SK-N-SH (cell line): Measurements from ENCODE around the gene LLGL2.

ENCODE experiments used
- CHD2 ChIP-seq: fragments of 150-350 bp; IDR thresholded peaks from 2 replicates; pipeline ENCODE4 v1.6.1; 2018; ENCODE audit warnings: low read length; ENCODE audit not compliant: partially characterized antibody
- ELF1 ChIP-seq: IDR thresholded peaks from 2 replicates; pipeline ENCODE4 v1.4.0; 2012
- EP300 ChIP-seq, 2 experiments: IDR thresholded peaks; 2 replicates each; pipeline versions ENCODE4 v1.4.0 to v1.6.1; 2012; ENCODE audit warnings: borderline replicate concordance in 1 of 2, low read depth in 1 of 2, low read length in 1 of 2
- FOSL2 ChIP-seq: IDR thresholded peaks from 2 replicates; pipeline ENCODE4 v1.4.0; 2012; ENCODE audit warnings: low read depth, mild to moderate bottlenecking, moderate library complexity, borderline replicate concordance
- JUND ChIP-seq: IDR thresholded peaks from 2 replicates; pipeline ENCODE4 v1.4.0; 2012
- RXRA ChIP-seq: IDR thresholded peaks from 2 replicates; pipeline ENCODE4 v1.4.0; 2012; ENCODE audit warnings: low read depth, mild to moderate bottlenecking, borderline replicate concordance
- SIN3A ChIP-seq: IDR thresholded peaks from 2 replicates; pipeline ENCODE4 v1.6.1; 2012; ENCODE audit warnings: low read depth, mild to moderate bottlenecking, low read length, moderate library complexity, borderline replicate concordance
- TEAD4 ChIP-seq: IDR thresholded peaks from 2 replicates; pipeline ENCODE4 v1.4.0; 2012; ENCODE audit warnings: mild to moderate bottlenecking, borderline replicate concordance; ENCODE audit not compliant: insufficient read depth
- TF ChIP-seq, protein P1 (sequence below): IDR thresholded peaks from 2 replicates; pipeline ENCODE4 v1.4.0; 2012; ENCODE audit warnings: low read depth
- TF ChIP-seq, protein P2 (sequence below): IDR thresholded peaks from 2 replicates; pipeline ENCODE4 v1.4.0; 2012; ENCODE audit warnings: low read depth, borderline replicate concordance
- TF ChIP-seq, protein P3 (sequence below): fragments of 150-350 bp; IDR thresholded peaks from 2 replicates; pipeline ENCODE4 v1.6.1; 2017; ENCODE audit warnings: antibody characterized with exemption, low read length, low read depth, borderline replicate concordance
- TF ChIP-seq, protein P4 (sequence below): fragments of 200-600 bp; sonication (generic); IDR thresholded peaks from 2 replicates; pipeline ENCODE4 v1.6.1; 2017; ENCODE audit warnings: antibody characterized with exemption, mild to moderate bottlenecking, moderate library complexity
- TF ChIP-seq, protein P5 (sequence below): IDR thresholded peaks from 2 replicates; pipeline ENCODE4 v1.4.0; 2012; ENCODE audit warnings: low read depth, borderline replicate concordance

DNA sequence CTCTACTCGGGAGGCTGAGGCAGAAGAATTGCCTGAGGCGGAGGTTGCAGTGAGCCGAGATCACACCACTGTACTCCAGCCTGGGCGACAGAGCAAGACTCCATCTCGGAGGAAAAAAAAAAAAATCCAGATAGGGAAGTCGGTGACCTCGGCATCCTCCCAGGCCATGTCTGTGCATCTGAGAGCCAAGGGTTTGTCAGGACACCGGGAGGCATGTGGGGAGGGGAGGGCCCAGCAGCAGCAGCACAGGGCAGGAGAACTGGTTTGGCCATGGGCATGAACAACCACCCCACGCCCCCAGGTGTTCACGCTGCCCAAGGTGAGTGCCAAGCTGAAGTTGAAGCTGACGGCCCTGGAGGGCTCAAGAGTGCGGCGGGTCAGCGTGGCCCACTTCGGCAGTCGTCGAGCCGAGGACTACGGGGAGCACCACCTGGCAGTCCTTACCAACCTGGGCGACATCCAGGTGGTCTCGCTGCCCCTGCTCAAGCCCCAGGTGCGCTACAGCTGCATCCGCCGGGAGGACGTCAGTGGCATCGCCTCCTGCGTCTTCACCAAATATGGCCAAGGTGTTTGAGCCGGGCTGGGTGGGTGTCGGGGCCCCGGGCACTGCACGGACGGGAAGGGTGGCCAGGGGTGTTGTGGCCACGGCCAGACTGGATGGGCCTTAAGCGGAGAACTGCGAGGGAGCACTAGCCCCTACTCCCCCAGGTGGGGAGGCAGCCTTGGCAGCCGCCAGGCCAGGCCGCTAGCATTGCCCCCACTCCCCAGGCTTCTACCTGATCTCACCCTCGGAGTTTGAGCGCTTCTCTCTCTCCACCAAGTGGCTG is 47.4 kb downstream of the LLGL2 start:
- TF ChIP-seq JUND (no peak), FOSL2 (no peak), SIN3A (no peak), RXRA (no peak), TEAD4 (no peak), ELF1 (no peak), CHD2 (no peak), EP300 (IDR thresholded peaks at IDR 0.05; ENCODE audit: borderline replicate concordance in 1 of 2, low read depth in 1 of 2, low read length in 1 of 2) (no peak)
- TF ChIP-seq, protein P1, sequence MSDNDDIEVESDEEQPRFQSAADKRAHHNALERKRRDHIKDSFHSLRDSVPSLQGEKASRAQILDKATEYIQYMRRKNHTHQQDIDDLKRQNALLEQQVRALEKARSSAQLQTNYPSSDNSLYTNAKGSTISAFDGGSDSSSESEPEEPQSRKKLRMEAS: no peak
- TF ChIP-seq, protein P2, sequence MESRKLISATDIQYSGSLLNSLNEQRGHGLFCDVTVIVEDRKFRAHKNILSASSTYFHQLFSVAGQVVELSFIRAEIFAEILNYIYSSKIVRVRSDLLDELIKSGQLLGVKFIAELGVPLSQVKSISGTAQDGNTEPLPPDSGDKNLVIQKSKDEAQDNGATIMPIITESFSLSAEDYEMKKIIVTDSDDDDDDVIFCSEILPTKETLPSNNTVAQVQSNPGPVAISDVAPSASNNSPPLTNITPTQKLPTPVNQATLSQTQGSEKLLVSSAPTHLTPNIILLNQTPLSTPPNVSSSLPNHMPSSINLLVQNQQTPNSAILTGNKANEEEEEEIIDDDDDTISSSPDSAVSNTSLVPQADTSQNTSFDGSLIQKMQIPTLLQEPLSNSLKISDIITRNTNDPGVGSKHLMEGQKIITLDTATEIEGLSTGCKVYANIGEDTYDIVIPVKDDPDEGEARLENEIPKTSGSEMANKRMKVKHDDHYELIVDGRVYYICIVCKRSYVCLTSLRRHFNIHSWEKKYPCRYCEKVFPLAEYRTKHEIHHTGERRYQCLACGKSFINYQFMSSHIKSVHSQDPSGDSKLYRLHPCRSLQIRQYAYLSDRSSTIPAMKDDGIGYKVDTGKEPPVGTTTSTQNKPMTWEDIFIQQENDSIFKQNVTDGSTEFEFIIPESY: no peak
- TF ChIP-seq, protein P3, sequence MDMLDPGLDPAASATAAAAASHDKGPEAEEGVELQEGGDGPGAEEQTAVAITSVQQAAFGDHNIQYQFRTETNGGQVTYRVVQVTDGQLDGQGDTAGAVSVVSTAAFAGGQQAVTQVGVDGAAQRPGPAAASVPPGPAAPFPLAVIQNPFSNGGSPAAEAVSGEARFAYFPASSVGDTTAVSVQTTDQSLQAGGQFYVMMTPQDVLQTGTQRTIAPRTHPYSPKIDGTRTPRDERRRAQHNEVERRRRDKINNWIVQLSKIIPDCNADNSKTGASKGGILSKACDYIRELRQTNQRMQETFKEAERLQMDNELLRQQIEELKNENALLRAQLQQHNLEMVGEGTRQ: no peak
- TF ChIP-seq, protein P4, sequence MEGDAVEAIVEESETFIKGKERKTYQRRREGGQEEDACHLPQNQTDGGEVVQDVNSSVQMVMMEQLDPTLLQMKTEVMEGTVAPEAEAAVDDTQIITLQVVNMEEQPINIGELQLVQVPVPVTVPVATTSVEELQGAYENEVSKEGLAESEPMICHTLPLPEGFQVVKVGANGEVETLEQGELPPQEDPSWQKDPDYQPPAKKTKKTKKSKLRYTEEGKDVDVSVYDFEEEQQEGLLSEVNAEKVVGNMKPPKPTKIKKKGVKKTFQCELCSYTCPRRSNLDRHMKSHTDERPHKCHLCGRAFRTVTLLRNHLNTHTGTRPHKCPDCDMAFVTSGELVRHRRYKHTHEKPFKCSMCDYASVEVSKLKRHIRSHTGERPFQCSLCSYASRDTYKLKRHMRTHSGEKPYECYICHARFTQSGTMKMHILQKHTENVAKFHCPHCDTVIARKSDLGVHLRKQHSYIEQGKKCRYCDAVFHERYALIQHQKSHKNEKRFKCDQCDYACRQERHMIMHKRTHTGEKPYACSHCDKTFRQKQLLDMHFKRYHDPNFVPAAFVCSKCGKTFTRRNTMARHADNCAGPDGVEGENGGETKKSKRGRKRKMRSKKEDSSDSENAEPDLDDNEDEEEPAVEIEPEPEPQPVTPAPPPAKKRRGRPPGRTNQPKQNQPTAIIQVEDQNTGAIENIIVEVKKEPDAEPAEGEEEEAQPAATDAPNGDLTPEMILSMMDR: no peak
- TF ChIP-seq, protein P5, sequence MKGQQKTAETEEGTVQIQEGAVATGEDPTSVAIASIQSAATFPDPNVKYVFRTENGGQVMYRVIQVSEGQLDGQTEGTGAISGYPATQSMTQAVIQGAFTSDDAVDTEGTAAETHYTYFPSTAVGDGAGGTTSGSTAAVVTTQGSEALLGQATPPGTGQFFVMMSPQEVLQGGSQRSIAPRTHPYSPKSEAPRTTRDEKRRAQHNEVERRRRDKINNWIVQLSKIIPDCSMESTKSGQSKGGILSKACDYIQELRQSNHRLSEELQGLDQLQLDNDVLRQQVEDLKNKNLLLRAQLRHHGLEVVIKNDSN: no peak
